ENCODE measurements around the gene ALOX15.
"Not testable (repeated sequence)": the region's sequence is repeated elsewhere in the genome, so short reads cannot be mapped to it uniquely, and the experiment has no call there.

DNA sequence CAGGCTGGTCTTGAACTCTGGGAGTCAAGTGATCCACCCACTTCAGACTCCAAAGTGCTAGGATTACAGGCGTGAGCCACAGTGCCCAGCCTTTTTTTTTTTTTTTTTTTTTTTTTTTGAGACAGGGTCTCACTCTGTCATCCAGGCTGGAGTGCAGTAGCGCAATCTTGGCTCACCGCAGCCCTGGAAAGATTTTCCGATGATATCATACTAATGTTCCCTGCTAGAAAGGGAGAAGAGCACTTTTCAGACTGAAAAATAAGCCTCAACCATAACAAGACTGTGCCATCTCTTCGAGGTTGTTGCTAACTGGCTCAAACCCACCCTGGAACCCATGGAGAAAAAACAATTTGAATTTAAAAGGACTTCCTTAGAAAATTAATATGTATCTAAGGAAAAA lies 42.3 kb upstream of the ALOX15 start:
- not testable (repeated sequence) for TF ChIP-seq CTCF (conservative IDR thresholded peaks at IDR 0.05); EZH2 (IDR thresholded peaks at IDR 0.05; ENCODE audit: low read depth)

Data from PC-9 (cell line).